ENCODE measurements around the gene COL17A1.

DNA sequence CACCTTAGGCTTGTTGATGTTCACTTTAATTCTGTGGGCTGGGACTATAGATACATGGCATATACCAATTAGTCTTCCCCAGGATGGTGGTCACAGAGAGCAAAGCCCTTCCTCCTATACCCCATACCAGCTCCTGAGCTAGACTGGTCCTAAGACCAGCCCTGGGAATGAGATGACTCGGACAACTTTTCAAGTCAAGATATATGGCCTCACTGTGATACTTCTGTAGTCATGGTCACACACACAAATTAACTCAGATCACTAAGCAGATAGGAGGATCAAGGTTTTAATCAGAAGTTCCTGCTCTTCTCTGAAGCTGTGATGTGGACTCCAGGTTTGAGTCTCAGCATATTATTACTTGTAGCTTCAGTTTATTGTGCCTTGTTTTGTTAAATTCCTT, 65.7 kb downstream of the COL17A1 start:
- TF ChIP-seq, protein P1, sequence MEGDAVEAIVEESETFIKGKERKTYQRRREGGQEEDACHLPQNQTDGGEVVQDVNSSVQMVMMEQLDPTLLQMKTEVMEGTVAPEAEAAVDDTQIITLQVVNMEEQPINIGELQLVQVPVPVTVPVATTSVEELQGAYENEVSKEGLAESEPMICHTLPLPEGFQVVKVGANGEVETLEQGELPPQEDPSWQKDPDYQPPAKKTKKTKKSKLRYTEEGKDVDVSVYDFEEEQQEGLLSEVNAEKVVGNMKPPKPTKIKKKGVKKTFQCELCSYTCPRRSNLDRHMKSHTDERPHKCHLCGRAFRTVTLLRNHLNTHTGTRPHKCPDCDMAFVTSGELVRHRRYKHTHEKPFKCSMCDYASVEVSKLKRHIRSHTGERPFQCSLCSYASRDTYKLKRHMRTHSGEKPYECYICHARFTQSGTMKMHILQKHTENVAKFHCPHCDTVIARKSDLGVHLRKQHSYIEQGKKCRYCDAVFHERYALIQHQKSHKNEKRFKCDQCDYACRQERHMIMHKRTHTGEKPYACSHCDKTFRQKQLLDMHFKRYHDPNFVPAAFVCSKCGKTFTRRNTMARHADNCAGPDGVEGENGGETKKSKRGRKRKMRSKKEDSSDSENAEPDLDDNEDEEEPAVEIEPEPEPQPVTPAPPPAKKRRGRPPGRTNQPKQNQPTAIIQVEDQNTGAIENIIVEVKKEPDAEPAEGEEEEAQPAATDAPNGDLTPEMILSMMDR (IDR thresholded peaks at IDR 0.05; ENCODE audit: borderline replicate concordance, extremely low read depth, low read length, poor library complexity, severe bottlenecking), result no peak
- no peak for TF ChIP-seq EZH2 (IDR thresholded peaks at IDR 0.05; ENCODE audit: borderline replicate concordance, low read depth, low read length, severe bottlenecking)

All from DND-41 (cell line).